Activated CD8-positive, alpha-beta memory T cell treated with anti-CD3 and anti-CD28 coated beads, Interleukin-2, amount 50 U/mL, for 1 hour (primary cell): ENCODE measurements around the gene GAS2L2.

ENCODE experiments used
- DNase-seq: peaks from one replicate; pipeline ENCODE4 v3.0.0-alpha.2; 2020; ENCODE audit errors: extremely low read depth

GAS2L2 gene

DNA sequence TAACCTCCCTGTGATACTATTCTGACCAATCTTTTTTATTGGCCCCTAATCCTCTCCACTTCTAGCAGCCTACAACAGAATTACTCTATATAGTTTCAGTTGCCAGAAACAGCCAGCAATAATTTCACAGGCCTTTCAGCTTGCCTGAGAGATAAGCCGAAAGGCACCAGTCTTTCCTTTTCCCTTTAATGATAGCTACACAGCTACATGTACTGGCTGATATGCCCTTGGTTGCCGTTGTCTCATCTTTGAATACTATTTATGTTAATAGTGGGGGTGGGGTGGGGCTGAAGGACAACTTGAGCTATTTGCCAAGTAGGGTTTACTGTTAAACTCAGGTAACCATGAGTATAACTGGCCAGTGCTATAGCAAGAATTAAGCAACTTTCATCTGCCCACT lies 57.4 kb downstream of the GAS2L2 start:
- no peak for DNase-seq

DNA sequence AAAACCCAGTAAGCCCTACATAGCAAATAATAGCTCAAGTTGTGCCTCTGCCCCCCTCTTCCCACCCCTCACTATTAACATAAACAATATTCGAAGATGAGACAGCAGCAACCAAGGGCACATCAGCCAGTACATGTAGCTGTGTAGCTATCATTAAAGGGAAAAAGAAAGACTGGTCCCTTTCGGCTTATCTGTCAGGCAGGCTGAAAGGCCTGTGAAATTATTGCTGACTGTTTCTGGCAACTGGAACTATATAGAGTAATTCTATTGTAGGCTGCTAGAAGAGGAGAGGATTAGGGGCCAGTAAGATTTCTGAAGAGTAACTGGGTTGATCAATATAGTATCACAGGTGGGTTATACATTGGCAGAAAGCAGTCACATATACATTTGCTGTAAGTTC lies 58.1 kb downstream of the GAS2L2 start:
- DNase-seq, result no peak
